HG03442 (cell line): ENCODE data around the gene ALPI.

Experiments
- ATAC-seq: cut with Tn5 transposase; IDR thresholded peaks from one replicate; pipeline ENCODE4 v1.9.1; 2021; ENCODE audit warnings: mild to moderate bottlenecking, moderate library complexity; ENCODE audit not compliant: unreplicated experiment

Gene ALPI

DNA sequence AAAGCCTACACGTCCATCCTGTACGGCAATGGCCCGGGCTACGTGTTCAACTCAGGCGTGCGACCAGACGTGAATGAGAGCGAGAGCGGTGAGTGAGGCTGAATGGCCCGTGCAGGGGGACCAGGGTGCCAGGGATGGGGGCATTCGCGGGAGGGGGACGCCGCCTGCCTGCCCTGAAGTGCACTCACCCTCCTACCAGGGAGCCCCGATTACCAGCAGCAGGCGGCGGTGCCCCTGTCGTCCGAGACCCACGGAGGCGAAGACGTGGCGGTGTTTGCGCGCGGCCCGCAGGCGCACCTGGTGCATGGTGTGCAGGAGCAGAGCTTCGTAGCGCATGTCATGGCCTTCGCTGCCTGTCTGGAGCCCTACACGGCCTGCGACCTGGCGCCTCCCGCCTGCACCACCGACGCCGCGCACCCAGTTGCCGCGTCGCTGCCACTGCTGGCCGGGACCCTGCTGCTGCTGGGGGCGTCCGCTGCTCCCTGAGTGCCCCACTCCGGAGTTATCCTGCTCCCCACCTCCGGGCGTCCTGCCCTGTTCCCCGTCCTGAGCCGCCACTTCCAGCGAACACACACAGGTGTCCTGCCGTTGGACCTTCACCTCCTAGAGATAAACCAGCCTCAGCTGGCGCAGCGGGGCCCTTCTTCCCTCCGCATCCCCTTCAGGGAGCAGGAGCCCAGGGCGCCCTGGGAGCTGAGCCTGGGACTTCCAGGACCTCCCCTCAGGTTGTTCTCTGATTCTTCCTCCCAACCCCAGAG is 2.9 kb downstream of the ALPI start:
- ATAC-seq: no peak

DNA sequence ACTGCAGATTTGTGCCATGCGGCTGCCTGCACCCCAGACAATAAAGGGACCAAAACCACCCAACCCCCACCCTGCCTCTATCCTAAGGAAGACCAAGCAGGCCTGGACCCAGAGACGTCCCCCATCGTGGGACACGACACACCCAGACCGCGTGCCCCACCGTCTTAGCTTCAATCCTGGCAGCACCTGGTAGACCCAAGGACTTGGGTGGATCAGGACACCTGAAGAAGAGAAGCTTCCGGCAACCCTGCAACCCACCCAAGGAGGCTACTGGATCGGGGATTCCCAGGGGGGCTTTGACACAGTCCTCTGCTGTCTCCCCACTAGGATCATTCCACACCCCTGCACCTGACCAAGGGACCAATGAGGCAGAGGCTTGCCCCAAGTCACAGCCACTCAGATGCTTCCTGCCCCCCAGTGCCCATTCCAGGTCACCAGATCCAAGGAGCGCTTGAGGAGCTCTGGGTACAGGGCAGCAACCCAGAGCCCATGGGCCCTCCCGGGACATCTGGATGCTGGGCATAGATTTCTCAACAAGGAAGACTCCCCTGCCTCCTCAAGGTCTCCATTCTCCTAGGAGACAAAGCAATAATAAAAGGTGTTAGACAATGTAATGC is 3.6 kb downstream of the ALPI start:
- ATAC-seq: no peak

DNA sequence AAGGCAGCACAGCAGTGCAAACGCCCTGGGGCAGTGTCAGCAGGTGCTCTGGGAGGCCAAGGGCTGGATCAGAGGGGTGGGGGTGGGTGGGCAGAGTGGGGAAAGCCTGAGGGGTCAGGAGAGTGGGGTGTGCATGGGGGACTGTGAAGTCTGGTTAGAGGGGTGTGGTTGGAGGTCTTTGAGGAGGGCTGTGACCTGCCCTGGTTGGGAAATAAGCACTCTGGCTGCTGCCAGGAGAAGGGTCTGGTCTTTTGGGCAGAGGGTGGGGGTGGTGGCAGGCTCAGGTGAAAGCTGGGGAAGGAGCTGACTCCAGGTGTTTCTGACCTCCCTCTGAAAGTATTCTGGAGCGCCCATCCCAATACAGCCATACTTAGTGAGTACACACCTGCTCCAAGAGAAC is 4.2 kb downstream of the ALPI start:
- ATAC-seq: no peak

DNA sequence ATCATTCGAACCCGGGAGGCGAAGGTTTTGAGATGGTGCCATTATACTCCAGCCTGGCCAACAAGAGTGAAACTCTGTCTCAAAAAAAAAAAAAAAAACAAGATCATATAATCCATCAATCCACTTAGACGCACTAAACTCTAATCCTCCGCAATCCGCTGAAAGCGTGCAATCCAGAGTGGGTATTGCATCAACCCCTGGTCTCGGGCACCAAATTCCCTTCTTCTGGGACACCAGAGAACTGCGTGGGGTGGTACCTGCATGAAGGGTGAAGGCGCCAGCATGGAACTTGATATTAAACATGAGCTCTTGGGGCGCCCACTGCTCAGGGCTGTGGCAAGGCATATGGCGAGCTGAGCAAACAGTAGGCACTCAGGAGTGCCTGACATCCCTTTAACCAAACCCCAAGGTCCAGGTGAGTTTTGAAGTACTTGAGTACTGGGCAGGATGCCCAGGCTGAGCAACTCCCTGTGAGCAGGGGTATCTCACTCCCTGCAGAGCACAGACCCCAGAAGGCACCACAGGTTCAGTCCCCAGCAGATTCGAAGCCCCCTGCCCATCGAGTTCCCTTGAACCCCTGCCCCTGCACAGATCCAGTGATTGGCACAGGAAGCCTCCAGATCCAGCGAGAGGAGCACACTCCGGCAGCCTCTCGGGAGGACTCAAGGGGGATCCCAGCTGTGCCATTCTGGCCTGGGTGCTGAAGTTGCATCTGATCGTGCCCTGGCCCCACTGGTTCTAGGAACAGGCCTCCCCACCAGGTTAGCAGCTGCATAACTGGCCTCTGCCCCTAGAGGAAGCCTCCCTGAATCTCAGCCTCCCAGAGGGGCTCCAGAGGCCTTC is 8.0 kb downstream of the ALPI start:
- ATAC-seq: no peak

- ATAC-seq: no peak
Observed at GRCh38 chr2:232464544-232464885, 8.6 kb downstream of the ALPI start.

DNA sequence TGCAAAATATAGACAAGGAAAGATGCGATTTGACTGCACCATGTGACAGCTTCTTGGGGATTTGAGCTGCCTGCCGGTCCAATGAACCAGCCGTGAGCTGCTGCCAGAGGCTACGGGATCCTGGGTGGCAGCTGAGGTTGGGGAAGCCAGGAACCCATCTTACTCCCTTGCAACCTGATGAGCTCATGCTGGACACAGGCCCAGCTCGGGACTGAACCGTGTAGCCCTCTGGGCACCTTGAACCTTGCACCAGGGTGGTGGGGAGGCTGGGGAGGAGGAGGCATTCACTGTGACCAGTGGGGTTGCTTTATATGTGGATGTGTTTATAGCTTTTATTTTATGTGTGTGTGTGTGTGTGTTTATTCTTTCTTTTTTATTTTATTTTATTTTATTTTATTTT is 9.1 kb downstream of the ALPI start:
- ATAC-seq: no peak

DNA sequence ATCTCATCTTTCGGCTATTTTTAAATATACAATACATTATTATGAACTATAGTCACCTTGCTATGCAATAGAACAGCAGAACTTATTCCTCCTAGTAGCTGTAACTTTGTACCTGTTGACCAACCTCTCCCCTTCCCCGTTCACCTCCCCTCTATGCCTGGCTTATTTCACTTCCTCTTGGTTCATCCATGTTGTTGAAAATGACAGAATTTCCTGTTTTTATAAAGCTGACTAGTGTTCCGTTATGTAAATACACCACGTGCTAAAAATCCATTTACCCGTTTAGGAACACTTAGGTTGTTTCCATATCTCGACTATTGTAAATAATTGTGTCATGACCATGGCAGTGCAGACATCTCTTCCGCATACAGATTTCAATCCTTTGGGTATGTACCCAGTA is 10.3 kb downstream of the ALPI start:
- ATAC-seq: no peak

DNA sequence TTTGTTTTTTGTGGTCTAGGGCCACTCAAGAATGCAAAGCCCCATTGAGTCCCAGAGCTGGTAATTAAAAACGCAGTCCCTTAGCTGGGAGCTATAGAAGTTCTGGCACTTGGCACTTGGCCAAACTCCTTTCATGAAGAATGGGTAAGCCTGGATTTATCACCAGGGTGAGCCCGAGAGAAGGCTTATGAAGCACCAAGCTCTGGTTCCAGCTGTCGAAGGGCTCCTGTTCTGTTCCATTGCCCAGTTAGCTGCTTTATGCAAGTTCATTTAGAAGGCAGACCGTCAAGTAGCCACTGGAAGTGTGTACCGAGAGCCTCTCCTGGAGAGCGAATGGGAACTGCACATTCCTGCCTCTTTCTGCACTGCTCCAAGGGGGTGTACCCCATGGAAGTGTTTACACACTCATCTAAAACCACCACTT is 17.5 kb downstream of the ALPI start:
- ATAC-seq: no peak

GRCh38 chr2:232476045-232476444 is 20.1 kb downstream of the ALPI start:
- ATAC-seq: no peak

DNA sequence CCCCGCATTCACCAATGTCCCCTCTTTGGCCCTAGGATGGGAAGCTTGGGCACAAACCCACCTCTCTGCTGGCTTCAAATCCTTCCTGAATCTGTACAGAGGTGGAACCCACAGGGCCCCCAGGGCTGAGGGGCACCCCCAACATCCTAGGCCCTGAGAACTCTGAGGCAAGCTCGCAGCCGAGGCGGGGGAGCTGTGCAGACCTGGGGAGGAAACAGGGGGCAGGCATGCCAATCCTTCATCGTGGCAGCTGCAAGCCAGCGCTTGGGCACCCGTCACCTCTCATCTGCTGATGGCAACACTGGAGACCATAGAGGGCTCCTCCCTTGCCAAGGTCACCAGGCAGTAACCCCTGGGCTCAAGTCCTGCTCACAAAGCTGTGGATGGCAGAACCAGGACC is 20.8 kb downstream of the ALPI start:
- ATAC-seq: no peak

- ATAC-seq: no peak
Observed at GRCh38 chr2:232477751-232478510, 22.0 kb downstream of the ALPI start.

DNA sequence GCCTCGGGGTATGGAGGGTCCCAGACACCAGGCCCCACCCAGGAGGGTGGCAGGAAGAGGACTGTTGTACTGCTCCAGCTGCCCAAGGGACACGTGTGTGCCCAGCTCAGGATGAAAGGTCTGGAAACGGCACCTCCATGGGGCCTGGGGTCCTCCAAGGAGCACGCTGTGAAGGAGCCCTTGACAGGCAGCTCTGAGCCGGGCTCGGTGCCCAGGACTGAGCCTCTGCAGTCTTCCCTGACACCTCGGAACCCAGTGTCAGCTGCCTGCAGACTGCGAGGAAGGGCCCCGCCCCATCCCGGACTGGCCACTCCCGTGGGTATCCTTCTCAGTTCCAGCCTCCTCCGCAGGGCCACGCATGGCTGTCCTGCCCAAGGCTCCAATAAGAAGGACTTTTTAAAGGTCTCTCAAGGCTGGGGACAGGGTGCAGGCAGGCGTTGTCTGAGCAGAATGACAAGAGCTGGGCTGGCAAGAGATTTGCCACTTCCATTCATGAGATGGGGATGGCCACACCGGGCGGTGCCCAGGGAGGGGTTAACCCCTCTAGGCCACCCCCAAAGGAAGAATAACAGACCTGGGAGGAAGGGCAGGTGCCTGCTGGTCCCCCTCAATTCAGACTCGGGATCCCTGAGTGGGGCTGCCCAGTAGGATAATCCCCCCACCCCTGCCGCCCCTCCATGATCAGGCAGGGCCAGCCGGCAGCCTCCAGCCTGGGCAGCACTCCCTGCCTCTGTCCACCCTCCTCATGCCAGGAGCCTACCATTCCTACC is 22.8 kb downstream of the ALPI start:
- ATAC-seq: no peak

- ATAC-seq: no peak
Observed at GRCh38 chr2:232479341-232480200, 23.6 kb downstream of the ALPI start.

DNA sequence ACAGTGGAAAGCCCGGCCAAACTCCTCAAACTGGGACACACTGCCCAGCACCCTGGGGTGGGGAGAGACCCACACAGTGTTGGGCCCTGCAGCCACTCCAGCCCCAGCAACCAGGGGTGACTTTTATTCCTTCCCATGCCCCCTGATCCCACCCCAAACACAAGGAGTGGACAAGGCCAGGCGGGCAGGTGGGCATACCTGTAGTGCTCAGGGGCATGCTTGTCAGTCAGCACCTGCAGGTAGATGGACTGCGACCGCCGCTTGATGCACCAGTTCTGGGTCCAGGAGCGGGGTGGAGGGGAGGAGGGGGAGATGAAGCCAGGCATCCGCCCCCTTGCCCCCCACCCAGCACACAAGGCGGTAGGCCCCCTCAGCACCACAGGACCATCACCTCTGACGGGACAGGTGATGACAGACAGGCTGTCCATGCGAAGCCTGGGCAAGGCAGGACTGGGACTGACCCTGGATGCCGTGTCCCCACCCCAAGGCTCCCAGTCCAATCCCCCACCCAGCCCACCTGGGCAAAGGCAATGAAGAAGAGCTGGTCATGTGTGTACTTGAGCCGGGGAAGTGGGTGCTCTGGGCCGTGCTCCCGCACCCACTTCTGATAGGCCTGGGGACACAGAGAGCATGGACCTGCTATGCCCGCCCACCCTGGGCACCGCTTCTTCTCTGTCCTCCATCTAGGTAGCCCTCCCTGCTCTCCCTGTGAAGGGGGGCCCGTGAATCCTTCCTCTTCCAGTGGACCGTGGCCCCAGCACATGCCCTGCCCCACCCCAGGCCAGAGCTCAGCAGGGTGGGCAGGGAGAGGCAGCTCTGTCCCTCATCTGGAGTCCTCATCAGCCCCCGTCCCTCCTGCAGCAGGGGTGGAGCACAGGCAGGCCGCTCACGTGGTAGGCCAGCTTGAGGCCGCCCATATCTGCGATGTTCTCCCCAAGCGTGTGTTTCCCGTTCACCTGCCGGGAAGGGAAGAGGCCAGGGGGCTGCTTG is 24.5 kb downstream of the ALPI start:
- ATAC-seq: no peak

DNA sequence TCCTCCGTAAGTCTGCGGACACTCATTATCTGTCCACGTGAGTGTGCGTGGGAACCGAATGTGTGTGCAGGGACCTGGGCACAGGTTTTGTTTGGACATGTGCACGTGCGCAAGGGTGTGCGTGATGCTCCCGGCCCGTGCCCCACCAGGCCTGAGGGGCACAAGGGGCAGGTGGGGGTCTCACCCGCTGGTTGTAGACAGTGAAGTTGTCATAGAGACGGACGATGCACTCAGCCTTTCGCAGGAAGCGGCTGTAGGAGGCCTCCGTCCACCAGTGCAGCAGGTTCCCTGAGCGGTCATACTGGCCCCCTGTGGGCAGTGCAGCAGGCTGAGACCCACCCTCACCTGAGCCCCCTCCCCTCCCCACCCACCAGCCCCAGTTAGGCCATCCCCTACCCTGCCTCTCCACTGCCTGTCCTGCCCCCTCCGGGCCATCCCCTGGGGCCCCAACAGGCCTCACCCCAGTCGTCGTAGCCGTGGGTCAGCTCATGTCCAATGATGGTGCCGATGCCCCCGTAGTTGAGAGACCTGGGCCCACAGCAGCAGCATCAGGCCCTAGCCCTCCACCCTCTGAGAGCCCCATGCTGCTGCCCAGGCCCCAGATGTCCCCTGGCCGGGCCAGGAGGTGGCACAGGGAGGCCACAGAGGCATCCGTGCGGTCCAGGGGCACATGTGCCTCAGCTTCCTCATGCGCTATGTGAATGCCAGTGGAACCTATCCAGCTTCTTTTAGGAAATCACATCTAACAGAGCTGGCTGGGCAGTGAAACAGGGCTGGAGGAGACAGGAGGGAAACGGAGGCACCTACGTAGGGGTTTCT is 25.6 kb downstream of the ALPI start:
- ATAC-seq: no peak

DNA sequence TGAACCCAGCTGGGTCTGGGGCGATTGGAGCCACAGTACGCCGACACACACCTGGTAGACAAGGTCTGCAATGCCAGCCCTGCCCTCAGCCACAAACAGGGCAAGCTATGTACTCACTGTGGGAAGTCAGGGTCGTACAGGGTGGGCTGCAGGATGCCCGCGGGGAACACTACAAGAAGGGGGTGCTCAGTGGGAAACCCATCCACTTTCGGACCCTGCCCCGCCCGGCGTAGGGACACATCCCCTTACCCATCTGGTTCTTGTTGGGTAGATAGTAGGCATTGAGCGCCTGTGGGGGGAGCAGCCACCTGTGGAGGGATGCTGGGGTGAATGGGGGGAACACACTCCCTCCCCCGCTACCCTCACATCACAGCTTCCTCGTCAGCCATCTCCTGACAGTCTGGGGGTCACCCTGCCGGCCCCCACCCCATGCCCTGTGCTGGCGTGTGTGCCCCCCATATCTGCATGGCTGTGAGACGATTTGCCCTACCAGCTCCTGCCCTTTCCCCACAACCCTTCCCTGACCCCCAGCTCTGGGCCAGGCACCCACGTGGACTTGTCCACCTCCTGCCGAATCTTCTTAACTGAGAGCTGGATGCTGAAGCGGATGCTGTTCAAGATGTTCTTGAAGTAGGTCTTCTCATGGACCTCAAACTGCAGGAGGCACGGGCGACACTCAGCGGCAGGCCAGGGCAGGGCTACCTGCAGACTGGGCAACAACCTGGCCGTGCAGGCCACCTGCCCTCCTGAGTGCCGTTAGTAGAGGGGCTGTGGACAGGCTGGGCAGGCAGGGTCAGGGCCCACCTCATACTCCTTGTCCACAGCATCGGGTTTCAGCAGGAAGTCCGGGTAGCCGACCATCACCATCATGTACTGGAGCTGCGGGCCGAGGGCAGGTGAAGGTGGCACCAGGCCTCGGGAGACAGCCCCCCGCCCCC is 26.6 kb downstream of the ALPI start:
- no peak for ATAC-seq
